ENCODE results near the gene TLX2. TPM values are rescaled to one million over a fixed set of nuclear protein-coding genes. Genes with fewer than 3 reads are reported as not detected.
A peak's percentile ranks its signal among the peaks of the same experiment; 100 is the strongest.

Gene TLX2
- total RNA-seq, 1 experiment from 2014 or later, result 2.5 TPM

- H2AFZ ChIP-seq (ENCODE audit: low read length), result no peak within 1 kb of the TSS
- peak; percentile 92 for DNase-seq
- no peak within 1 kb of the TSS for H3K4me3 ChIP-seq (ENCODE audit: low read length)
- no peaks in the 10 kb centered on the region for H3K27me3 ChIP-seq (ENCODE audit: low read length)
- H3K9ac ChIP-seq (ENCODE audit: low read length), result no peak within 1 kb of the TSS
- peaks cover 31% of the 10 kb centered on the region for H3K36me3 ChIP-seq (ENCODE audit: insufficient read depth, low read length)
- H3K27ac ChIP-seq (ENCODE audit: low read length), result no peak within 1 kb of the TSS
- H3K4me2 ChIP-seq (ENCODE audit: low read depth, low read length, poor library complexity, severe bottlenecking), result peak within 1 kb of the TSS; percentile 7
- no peaks in the 10 kb centered on the region for H3K9me3 ChIP-seq (ENCODE audit: low read length)
- peaks cover 13% of the 10 kb centered on the region; the same call in 1 of the 2 replicates for H4K20me1 ChIP-seq (ENCODE audit: insufficient read depth, low read depth, low read length)
- no peaks in the 10 kb centered on the region for H3K9me2 ChIP-seq (replicated peaks; ENCODE audit: insufficient read depth, low read length)
- H3K4me1 ChIP-seq (ENCODE audit: low read length), result peaks cover 30% of the 10 kb centered on the region
- H3K79me2 ChIP-seq (ENCODE audit: low read length), result peaks cover 31% of the 10 kb centered on the region
Observed at GRCh38 chr2:74525717-74526648, 11.7 kb downstream of the TLX2 start, which contains the start of gene DQX1. Gene DQX1 (minus strand): TSS chr2:74526231. CDS start chr2:74525729, 502 bp downstream.

GRCh38 chr2:74526649-74527230 lies 12.5 kb downstream of the TLX2 start:
- H3K27ac ChIP-seq (ENCODE audit: low read length), result no peak overlapping the region
- H3K4me2 ChIP-seq (ENCODE audit: low read depth, low read length, poor library complexity, severe bottlenecking), result peak overlapping the region; percentile 7
- H3K4me1 ChIP-seq (ENCODE audit: low read length), result peaks cover 38% of the 10 kb centered on the region

GRCh38 chr2:74527741-74528140 lies 13.5 kb downstream of the TLX2 start:
- Histone ChIP-seq H3K27ac (ENCODE audit: low read length) (no peak overlapping the region), H3K4me3 (ENCODE audit: low read length) (peak overlapping the region; percentile 91), H2AFZ (ENCODE audit: low read length) (no peak overlapping the region), H3K9me3 (ENCODE audit: low read length) (no peaks in the 10 kb centered on the region), H4K20me1 (ENCODE audit: insufficient read depth, low read depth, low read length) (peaks cover 13% of the 10 kb centered on the region; the same call in 1 of the 2 replicates), H3K4me2 (ENCODE audit: low read depth, low read length, poor library complexity, severe bottlenecking) (peak overlapping the region; percentile 92), H3K27me3 (ENCODE audit: low read length) (no peaks in the 10 kb centered on the region), H3K9ac (ENCODE audit: low read length) (peak overlapping the region; percentile 84; the same call in 1 of the 2 replicates), H3K36me3 (ENCODE audit: insufficient read depth, low read length) (peaks cover 31% of the 10 kb centered on the region), H3K79me2 (ENCODE audit: low read length) (peaks cover 31% of the 10 kb centered on the region), H3K4me1 (ENCODE audit: low read length) (peaks cover 38% of the 10 kb centered on the region), H3K9me2 (replicated peaks; ENCODE audit: insufficient read depth, low read length) (no peaks in the 10 kb centered on the region)
- no peak for DNase-seq

More at GRCh38 chr2:74526649-74527230, 12.5 kb downstream of the TLX2 start:
- H3K79me2 ChIP-seq (ENCODE audit: low read length), result peaks cover 31% of the 10 kb centered on the region
- no peak overlapping the region for H2AFZ ChIP-seq (ENCODE audit: low read length)
- no peak for DNase-seq
- peaks cover 31% of the 10 kb centered on the region for H3K36me3 ChIP-seq (ENCODE audit: insufficient read depth, low read length)
- no peak overlapping the region for H3K9ac ChIP-seq (ENCODE audit: low read length)
- no peak overlapping the region for H3K4me3 ChIP-seq (ENCODE audit: low read length)
- no peaks in the 10 kb centered on the region for H3K9me2 ChIP-seq (replicated peaks; ENCODE audit: insufficient read depth, low read length)
- peaks cover 13% of the 10 kb centered on the region; the same call in 1 of the 2 replicates for H4K20me1 ChIP-seq (ENCODE audit: insufficient read depth, low read depth, low read length)
- H3K9me3 ChIP-seq (ENCODE audit: low read length), result no peaks in the 10 kb centered on the region
- H3K27me3 ChIP-seq (ENCODE audit: low read length), result no peaks in the 10 kb centered on the region

- Histone ChIP-seq H3K9me3 (ENCODE audit: low read length) (no peaks in the 10 kb centered on the region), H3K9me2 (replicated peaks; ENCODE audit: insufficient read depth, low read length) (no peaks in the 10 kb centered on the region), H3K4me3 (ENCODE audit: low read length) (peak overlapping the region; percentile 91), H3K4me2 (ENCODE audit: low read depth, low read length, poor library complexity, severe bottlenecking) (peak overlapping the region; percentile 92), H3K27ac (ENCODE audit: low read length) (peak overlapping the region; percentile 63), H3K4me1 (ENCODE audit: low read length) (peaks cover 38% of the 10 kb centered on the region), H3K27me3 (ENCODE audit: low read length) (no peaks in the 10 kb centered on the region), H3K9ac (ENCODE audit: low read length) (peak overlapping the region; percentile 84), H4K20me1 (ENCODE audit: insufficient read depth, low read depth, low read length) (peaks cover 13% of the 10 kb centered on the region; the same call in 1 of the 2 replicates), H2AFZ (ENCODE audit: low read length) (no peak overlapping the region), H3K79me2 (ENCODE audit: low read length) (peaks cover 31% of the 10 kb centered on the region), H3K36me3 (ENCODE audit: insufficient read depth, low read length) (peaks cover 31% of the 10 kb centered on the region)
- DNase-seq, result peak; percentile 82
Observed at GRCh38 chr2:74528600-74529356, 14.5 kb downstream of the TLX2 start.

- peak within 1 kb of the TSS; percentile 94 for H3K9ac ChIP-seq (ENCODE audit: low read length)
- peak within 1 kb of the TSS; percentile 92 for H3K4me2 ChIP-seq (ENCODE audit: low read depth, low read length, poor library complexity, severe bottlenecking)
- H3K79me2 ChIP-seq (ENCODE audit: low read length), result peaks cover 31% of the 10 kb centered on the region
- no peaks in the 10 kb centered on the region for H3K9me3 ChIP-seq (ENCODE audit: low read length)
- peak within 1 kb of the TSS; percentile 91 for H3K4me3 ChIP-seq (ENCODE audit: low read length)
- H3K9me2 ChIP-seq (replicated peaks; ENCODE audit: insufficient read depth, low read length), result no peaks in the 10 kb centered on the region
- peaks cover 31% of the 10 kb centered on the region for H3K36me3 ChIP-seq (ENCODE audit: insufficient read depth, low read length)
- DNase-seq, result peak; percentile 100
- H3K4me1 ChIP-seq (ENCODE audit: low read length), result peaks cover 38% of the 10 kb centered on the region
- H4K20me1 ChIP-seq (ENCODE audit: insufficient read depth, low read depth, low read length), result peaks cover 13% of the 10 kb centered on the region; the same call in 1 of the 2 replicates
- H2AFZ ChIP-seq (ENCODE audit: low read length), result peak within 1 kb of the TSS; percentile 87
- no peaks in the 10 kb centered on the region for H3K27me3 ChIP-seq (ENCODE audit: low read length)
- H3K27ac ChIP-seq (ENCODE audit: low read length), result peak within 1 kb of the TSS; percentile 63
Observed at GRCh38 chr2:74529357-74530238, 15.3 kb downstream of the TLX2 start, which contains the start of the genes AUP1 and HTRA2. Gene AUP1 (minus strand): TSS chr2:74529706. CDS start chr2:74529629, 77 bp downstream. Gene HTRA2 (plus strand): TSS chr2:74529933. CDS start chr2:74530007, 74 bp downstream.

GRCh38 chr2:74530239-74531187 lies 16.3 kb downstream of the TLX2 start:
- peak overlapping the region; percentile 91 for H3K4me3 ChIP-seq (ENCODE audit: low read length)

More at GRCh38 chr2:74530239-74531187, 16.3 kb downstream of the TLX2 start:
- Histone ChIP-seq H3K4me2 (ENCODE audit: low read depth, low read length, poor library complexity, severe bottlenecking) (peak overlapping the region; percentile 91), H3K79me2 (ENCODE audit: low read length) (peaks cover 31% of the 10 kb centered on the region), H2AFZ (ENCODE audit: low read length) (peak overlapping the region; percentile 87), H3K36me3 (ENCODE audit: insufficient read depth, low read length) (peaks cover 29% of the 10 kb centered on the region), H3K27ac (ENCODE audit: low read length) (peak overlapping the region; percentile 47; the same call in 1 of the 2 replicates), H3K27me3 (ENCODE audit: low read length) (no peaks in the 10 kb centered on the region), H3K9me2 (replicated peaks; ENCODE audit: insufficient read depth, low read length) (no peaks in the 10 kb centered on the region), H4K20me1 (ENCODE audit: insufficient read depth, low read depth, low read length) (peaks cover 13% of the 10 kb centered on the region; the same call in 1 of the 2 replicates), H3K4me1 (ENCODE audit: low read length) (peaks cover 38% of the 10 kb centered on the region), H3K9ac (ENCODE audit: low read length) (peak overlapping the region; percentile 94), H3K9me3 (ENCODE audit: low read length) (no peaks in the 10 kb centered on the region)
- DNase-seq, result peak; percentile 77
